Activated CD4-positive, alpha-beta T cell treated with anti-CD3 and anti-CD28 coated beads, Interleukin-2, amount 10 ng/mL, durations not matched to agents 7 days and 5 days (primary cell): ENCODE results near the gene PHKA1. TPM values are rescaled to one million over a fixed set of nuclear protein-coding genes. Genes with fewer than 3 reads are reported as not detected.
A peak's percentile ranks its signal among the peaks of the same experiment; 100 is the strongest.
"Not testable (repeated sequence)": the region's sequence is repeated elsewhere in the genome, so short reads cannot be mapped to it uniquely, and the experiment has no call there.

ENCODE experiments used
- CTCF ChIA-PET: fragments of 350-600 bp; sonication (Branson Sonifier 250); formaldehyde crosslinking; loops from one replicate; lab custom pipeline; 2021; ENCODE audit warnings: antibody characterized with exemption; lab: Charles Lee
- POLR2A ChIA-PET: fragments of 350-600 bp; sonication (Branson Sonifier 250); formaldehyde crosslinking; loops from one replicate; lab custom pipeline; 2021; ENCODE audit warnings: antibody characterized with exemption; lab: Charles Lee
- DNase-seq: peaks from one replicate; pipeline ENCODE4 v3.0.0-alpha.2; 2020
- H3K27ac Mint-ChIP-seq: one replicate; pipeline ENCODE4 v1.8.0; 2021; ENCODE audit warnings: mild to moderate bottlenecking, moderate library complexity, mixed read lengths
- H3K27me3 Mint-ChIP-seq: one replicate; pipeline ENCODE4 v1.8.0; 2021; ENCODE audit warnings: mixed read lengths
- H3K36me3 Mint-ChIP-seq: one replicate; pipeline ENCODE4 v1.8.0; 2021; ENCODE audit warnings: low read depth, mixed read lengths
- H3K4me1 Mint-ChIP-seq: one replicate; pipeline ENCODE4 v1.8.0; 2021; ENCODE audit warnings: mixed read lengths
- H3K4me3 Mint-ChIP-seq: one replicate; pipeline ENCODE4 v1.8.0; 2021; ENCODE audit warnings: mild to moderate bottlenecking, moderate library complexity, mixed read lengths
- H3K9me3 Mint-ChIP-seq: one replicate; pipeline ENCODE4 v1.8.0; 2021; ENCODE audit warnings: mixed read lengths
- total RNA-seq, 2 experiments: library from RNA; stranded (reverse); gene quantifications; one replicate each; pipeline ENCODE4 v1.2.3, GENCODE V29; 2021

PHKA1 gene
- total RNA-seq: under 1 TPM; 0.60 to 0.87 TPM

DNA sequence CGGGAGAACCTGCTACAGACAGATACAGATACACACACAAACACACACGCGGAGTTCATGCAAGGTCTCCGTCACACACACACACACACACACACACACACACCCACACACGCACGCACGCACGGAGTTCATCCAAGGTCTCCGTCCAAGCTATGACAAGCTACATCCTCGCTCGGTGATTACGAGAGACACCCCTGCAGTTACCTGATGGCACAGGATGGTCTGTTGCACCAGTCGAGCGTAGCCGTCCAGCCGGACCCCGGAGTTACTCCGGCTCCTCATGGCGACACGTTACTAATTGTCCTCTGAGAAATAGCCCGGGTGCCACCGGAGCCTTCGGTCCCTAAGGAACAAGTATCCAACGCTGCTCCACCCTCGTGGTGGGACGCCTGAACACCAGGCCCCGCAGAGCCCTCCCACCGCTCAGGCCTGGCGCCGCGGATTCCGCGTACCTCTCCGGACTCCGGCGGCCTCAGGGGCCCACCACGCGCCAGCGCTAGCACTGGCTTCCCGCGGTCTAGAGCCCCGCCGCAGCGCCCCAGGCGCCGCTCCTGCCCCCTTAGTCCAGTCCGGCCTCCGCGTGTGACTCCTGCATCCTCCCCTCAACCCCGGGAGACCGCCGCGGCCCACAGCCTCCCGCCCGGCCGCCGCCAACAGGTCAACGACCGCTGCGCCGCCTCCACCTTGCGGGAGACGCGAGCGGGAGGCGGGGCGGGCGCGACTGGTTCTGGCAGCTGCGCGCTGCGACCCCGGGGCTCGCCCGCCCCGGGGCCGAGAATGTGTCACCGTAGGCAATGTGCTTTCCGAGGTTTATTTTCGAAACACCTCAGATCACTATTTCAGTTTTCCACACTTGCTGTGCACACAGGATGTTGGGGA lies at the start of gene PHKA1:
Gene PHKA1 (minus strand): TSS at position 708 of the 879 bp plus-strand sequence. CDS start 426 bp downstream, at position 282.
- peak within 1 kb of the TSS; percentile 66 for H3K4me3 Mint-ChIP-seq
- H3K27me3 Mint-ChIP-seq, CTCF ChIA-PET, H3K9me3 Mint-ChIP-seq, POLR2A ChIA-PET, H3K36me3 Mint-ChIP-seq: not testable (repeated sequence)
- H3K27ac Mint-ChIP-seq: peak within 1 kb of the TSS; percentile 13
- peak; percentile 31 for DNase-seq
- H3K4me1 Mint-ChIP-seq: peaks cover 17% of the 10 kb centered on the region

DNA sequence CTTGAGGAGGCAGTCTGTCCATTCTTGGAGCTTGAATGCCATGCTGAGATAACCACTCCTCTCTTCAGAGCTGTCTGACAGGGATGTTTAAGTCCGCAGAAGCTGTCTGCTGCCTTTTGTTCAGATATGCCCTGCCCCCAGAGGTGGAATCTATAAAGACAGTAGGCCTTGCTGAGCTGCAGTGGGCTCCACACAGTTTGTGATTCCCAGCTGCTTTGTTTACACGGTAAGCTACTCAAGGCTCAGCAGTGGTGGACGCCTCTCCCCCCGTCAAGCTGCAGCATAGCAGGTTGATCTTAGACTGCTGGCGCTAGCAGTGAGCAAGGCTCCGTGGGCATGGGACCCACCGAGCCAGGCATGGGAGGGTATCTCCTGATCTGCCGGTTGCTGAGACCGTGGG lies 46.3 kb upstream of the PHKA1 start:
- H3K9me3 Mint-ChIP-seq, CTCF ChIA-PET, H3K4me1 Mint-ChIP-seq, DNase-seq, H3K4me3 Mint-ChIP-seq, H3K36me3 Mint-ChIP-seq, POLR2A ChIA-PET, H3K27me3 Mint-ChIP-seq, H3K27ac Mint-ChIP-seq: not testable (repeated sequence)

DNA sequence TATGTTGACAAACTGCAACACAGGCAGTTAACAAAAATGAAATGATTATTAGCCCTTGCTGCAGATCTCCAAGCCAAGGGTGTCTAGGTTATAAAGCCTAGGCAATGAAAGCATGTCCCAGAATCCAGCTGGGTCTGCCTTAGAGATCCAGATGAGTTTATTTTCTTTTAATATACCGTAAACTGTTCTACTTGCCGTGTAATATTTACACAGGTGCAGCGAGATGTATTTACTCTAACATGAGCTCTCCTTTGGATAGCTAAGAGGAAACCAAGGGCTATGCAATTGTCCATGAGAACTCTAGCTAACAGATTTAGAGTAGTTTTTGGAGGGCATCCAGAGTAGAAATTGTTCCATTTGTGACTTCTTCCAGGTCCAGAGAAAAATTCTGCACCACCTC lies 34.4 kb upstream of the PHKA1 start:
- H3K36me3 Mint-ChIP-seq, H3K9me3 Mint-ChIP-seq, H3K27me3 Mint-ChIP-seq, CTCF ChIA-PET, DNase-seq, H3K4me1 Mint-ChIP-seq, POLR2A ChIA-PET, H3K27ac Mint-ChIP-seq, H3K4me3 Mint-ChIP-seq: not testable (repeated sequence)

DNA sequence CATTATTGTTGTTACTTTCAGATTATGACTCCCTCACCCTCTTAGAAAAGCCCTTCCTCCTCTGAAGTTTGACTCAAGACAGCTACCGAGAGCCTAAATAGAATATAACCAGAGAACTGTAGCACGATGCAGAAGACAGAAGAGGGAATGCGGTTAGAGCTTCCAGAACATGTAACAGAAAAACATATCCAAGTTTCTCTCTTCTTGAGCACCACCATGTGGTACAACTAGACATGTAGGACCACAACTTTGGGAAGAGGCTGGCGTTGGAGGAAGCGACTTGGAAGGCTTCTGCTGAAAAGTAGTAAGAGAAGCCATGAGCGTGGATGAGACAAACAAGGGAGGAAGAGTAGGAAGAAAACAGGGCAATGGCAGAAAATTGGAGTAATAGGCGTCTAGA lies 31.4 kb upstream of the PHKA1 start:
- CTCF ChIA-PET, H3K27ac Mint-ChIP-seq, DNase-seq, H3K4me1 Mint-ChIP-seq, H3K9me3 Mint-ChIP-seq, POLR2A ChIA-PET, H3K4me3 Mint-ChIP-seq, H3K27me3 Mint-ChIP-seq, H3K36me3 Mint-ChIP-seq: not testable (repeated sequence)

DNA sequence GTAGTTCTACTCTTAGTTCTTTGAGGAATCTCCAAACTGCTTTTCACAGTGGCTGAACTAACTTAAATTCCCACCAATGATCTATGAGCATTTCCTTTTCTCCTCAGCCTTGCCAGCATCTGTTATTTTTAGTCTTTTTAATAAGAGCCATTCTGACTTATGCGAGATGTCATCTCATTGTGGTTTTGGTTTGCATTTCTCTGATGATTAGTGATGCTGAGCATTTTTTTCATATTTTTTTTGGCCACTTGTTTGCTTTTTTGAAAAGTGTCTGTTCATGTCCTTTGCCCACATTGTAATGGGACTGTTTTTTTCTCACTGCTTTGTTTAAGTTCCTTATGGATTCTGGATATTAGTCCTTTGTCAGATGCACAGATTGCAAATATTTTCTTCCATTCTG lies 21.5 kb upstream of the PHKA1 start:
- ChIA-PET CTCF (no interaction called here), POLR2A (no interaction called here)
- no peak for DNase-seq
- no peaks in the 10 kb centered on the region for H3K4me1 Mint-ChIP-seq
- peaks cover 21% of the 10 kb centered on the region for H3K27me3 Mint-ChIP-seq
- no peak overlapping the region for H3K4me3 Mint-ChIP-seq
- H3K9me3 Mint-ChIP-seq: no peaks in the 10 kb centered on the region
- no peak overlapping the region for H3K27ac Mint-ChIP-seq
- no peaks in the 10 kb centered on the region for H3K36me3 Mint-ChIP-seq

DNA sequence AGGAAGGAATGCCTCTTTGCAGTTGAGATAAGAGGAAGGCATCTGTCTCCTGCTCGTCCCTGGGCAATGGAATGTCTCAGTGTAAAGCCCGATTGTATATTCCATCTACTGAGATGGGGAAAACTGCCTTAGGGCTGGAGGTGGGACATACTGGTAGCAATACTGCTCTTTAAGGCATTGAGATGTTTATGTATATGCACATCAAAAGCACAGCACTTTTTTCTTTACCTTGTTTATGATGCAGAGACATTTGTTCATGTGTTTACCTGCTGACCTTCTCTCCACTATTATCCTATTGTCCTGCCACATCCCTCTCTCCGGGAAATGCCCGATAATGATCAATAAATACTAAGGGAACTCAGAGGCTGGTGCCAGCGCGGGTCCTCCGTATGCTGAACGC lies 19.5 kb upstream of the PHKA1 start:
- CTCF ChIA-PET, H3K9me3 Mint-ChIP-seq, POLR2A ChIA-PET, H3K4me1 Mint-ChIP-seq, H3K27ac Mint-ChIP-seq, H3K36me3 Mint-ChIP-seq, DNase-seq, H3K4me3 Mint-ChIP-seq: not testable (repeated sequence)
- peaks cover 21% of the 10 kb centered on the region for H3K27me3 Mint-ChIP-seq

DNA sequence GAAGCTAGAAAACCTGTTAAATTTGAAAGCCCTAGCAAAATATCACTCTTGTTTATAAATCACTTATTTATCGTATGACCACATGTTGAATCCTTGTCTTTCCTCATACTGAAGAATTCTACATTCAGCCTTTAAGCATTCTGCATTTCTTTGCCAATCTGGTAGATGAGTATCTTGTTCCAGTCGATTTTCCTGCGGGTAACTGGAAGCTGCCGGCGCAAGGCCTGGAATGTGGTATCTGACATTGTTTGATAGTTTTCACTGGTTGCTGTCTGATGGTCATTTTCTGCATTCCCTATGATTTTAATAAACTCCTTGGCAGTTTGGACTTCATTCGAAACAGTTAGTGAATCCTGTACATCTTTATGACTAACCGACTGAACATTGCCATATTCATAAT lies 13.7 kb upstream of the PHKA1 start:
- no peaks in the 10 kb centered on the region for H3K4me1 Mint-ChIP-seq
- DNase-seq: no peak
- H3K27me3 Mint-ChIP-seq: peaks cover 11% of the 10 kb centered on the region
- no peaks in the 10 kb centered on the region for H3K36me3 Mint-ChIP-seq
- no peaks in the 10 kb centered on the region for H3K9me3 Mint-ChIP-seq
- no peak overlapping the region for H3K27ac Mint-ChIP-seq
- no peak overlapping the region for H3K4me3 Mint-ChIP-seq
- POLR2A ChIA-PET: no interaction called here
- CTCF ChIA-PET: no interaction called here

DNA sequence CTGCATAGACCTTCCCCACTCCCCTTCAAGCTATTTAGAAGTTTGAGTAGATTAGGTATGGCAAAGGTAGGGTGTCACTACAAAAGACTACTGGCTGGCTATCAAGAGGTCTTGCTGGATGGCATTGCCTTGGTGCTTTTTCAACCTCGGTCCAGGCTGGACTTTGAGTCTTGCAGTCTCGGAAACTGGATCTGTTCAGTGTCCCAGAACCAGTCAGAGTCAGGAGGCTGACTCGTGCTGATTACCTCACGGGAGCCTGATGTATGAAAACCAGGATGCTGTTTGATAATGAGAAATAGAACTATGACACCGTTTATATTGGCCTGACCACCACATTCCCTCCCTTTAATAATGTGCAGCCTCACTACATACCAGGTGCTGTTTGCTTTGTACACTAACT lies 2.7 kb upstream of the PHKA1 start:
- Mint-ChIP-seq H3K4me3 (no peak overlapping the region), H3K9me3 (no peaks in the 10 kb centered on the region), H3K4me1 (peaks cover 17% of the 10 kb centered on the region), H3K27ac (no peak overlapping the region), H3K36me3 (no peaks in the 10 kb centered on the region), H3K27me3 (no peaks in the 10 kb centered on the region)
- ChIA-PET POLR2A (no interaction called here), CTCF (no interaction called here)
- DNase-seq: no peak

DNA sequence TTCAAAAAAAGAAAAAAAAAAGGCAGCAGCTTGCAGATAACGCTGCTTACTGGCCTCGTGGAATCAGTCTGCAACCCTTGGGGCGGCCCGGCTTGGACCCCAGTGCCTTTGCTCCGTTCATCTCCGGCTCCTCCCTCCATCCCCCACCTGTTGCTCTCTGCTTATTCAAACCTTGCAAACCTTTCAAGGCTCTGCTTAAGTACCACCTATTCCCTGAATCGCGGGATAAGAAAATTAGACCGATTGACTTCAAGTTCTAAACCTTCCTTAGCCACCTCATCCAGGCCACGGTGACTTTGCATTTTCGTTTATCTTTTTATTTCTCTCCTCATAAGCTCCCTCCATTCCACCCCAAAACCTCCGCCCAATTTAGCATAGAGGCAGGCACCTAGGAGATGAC lies 1.4 kb upstream of the PHKA1 start:
- Mint-ChIP-seq H3K27me3 (no peaks in the 10 kb centered on the region), H3K9me3 (no peaks in the 10 kb centered on the region), H3K36me3 (no peaks in the 10 kb centered on the region), H3K27ac (no peak overlapping the region), H3K4me1 (peaks cover 17% of the 10 kb centered on the region), H3K4me3 (peak overlapping the region; percentile 18)
- DNase-seq: no peak
- POLR2A ChIA-PET: no interaction called here
- CTCF ChIA-PET: no interaction called here

DNA sequence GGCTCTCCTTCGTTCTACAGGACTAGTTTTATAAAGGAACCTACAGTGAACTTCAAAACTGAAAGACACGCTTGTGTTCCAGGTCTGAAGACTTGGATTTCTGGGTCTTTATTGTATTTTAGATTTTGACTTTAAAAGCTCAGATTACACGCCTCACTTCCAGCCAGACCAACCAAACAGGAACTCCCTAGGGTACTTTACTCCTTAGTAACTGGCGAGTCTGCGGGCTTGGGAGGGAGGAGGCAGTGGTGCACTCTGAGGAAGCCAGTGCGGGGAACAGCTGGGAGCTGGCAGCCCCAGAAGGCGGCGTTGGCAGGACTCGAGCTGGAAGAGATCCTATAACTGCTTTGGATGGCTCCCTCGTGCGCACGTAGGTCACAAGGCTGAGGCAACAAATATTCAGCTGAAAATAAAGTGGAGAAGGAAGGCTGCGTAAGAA lies 391 bp upstream of the PHKA1 start:
- Mint-ChIP-seq H3K4me1 (peaks cover 17% of the 10 kb centered on the region), H3K9me3 (no peaks in the 10 kb centered on the region), H3K27ac (no peak overlapping the region), H3K4me3 (peak overlapping the region; percentile 61), H3K36me3 (no peaks in the 10 kb centered on the region), H3K27me3 (no peaks in the 10 kb centered on the region)
- POLR2A ChIA-PET: no interaction called here
- no peak for DNase-seq
- CTCF ChIA-PET: no interaction called here

DNA sequence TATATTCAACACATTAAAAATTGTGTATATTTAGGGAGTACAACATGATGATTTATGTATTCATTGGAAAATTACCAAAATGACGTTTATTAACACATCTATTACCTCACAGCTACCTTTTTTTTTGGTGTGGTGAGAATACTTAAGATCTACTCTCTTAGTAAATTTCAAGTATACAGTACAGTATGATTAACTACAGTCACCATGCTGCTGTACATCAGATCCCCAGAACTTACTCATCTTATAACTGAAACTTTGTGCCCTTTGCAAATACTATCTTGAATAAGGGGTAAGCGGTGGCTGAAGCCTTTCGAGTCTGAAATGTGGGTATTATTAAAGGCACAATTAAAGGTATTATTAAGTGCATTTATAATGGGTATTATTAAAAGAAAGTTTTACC lies 976 bp downstream of the PHKA1 start:
- ChIA-PET CTCF (no interaction called here), POLR2A (no interaction called here)
- no peaks in the 10 kb centered on the region for H3K27me3 Mint-ChIP-seq
- peak overlapping the region; percentile 13 for H3K27ac Mint-ChIP-seq
- H3K4me1 Mint-ChIP-seq: peaks cover 17% of the 10 kb centered on the region
- peak overlapping the region; percentile 66 for H3K4me3 Mint-ChIP-seq
- no peak for DNase-seq
- H3K36me3 Mint-ChIP-seq: no peaks in the 10 kb centered on the region
- no peaks in the 10 kb centered on the region for H3K9me3 Mint-ChIP-seq

DNA sequence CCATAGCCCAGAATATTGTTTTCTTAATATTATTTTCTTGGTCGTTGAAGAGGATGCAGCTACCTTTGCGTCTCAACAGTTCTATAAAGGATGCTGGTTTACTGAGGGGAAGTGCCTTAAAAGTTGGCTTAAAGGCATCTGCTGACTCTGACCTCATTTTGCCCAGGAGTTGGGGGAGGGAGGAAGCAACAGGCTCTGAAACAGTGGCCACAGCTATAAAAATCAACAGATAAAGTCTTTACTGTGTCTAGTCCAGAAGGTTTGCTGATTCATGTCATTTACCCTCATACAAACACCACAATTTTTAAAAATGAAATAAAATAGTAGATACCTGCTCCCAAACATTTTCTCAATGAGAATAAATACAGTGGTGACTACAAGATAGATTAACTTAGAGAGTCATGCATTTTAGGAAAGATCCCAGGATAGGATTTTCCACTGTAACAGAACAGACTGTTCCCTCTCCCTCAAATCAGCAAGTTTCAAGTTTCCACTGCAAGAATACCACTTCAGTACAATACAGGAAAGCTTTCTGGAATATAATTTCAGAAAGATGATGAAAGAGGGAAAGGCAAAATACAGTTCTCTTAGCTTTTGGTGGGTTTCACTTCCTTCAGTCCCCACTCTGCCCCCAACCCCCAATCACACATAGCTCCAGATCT lies 1.9 kb downstream of the PHKA1 start:
- no peak for DNase-seq
- Mint-ChIP-seq H3K4me1 (peaks cover 17% of the 10 kb centered on the region), H3K9me3 (no peaks in the 10 kb centered on the region), H3K27me3 (no peaks in the 10 kb centered on the region), H3K27ac (no peak overlapping the region), H3K36me3 (no peaks in the 10 kb centered on the region), H3K4me3 (no peak overlapping the region)
- POLR2A ChIA-PET: no interaction called here
- CTCF ChIA-PET: no interaction called here

DNA sequence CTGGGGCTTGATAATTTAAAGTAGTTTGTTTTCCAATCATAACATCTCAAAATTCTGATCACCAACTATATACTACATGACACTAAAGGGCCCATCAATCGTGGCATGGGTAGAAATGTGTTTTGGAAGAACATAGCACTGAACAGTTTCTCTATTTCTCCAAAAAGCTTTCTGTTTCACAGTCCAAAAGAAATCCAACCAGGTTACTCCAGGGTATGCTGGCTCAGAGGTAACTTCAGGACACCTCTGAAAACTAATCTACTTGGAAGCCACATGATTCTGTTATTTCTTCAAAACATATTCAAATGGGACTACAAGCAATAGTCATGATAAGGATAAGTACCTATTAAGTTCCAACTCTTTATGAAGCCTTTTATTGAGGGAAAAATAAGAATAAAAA lies 8.3 kb downstream of the PHKA1 start:
- Mint-ChIP-seq H3K27ac (no peak overlapping the region), H3K4me1 (no peaks in the 10 kb centered on the region), H3K36me3 (no peaks in the 10 kb centered on the region), H3K9me3 (no peaks in the 10 kb centered on the region), H3K27me3 (no peaks in the 10 kb centered on the region), H3K4me3 (no peak overlapping the region)
- ChIA-PET CTCF (interaction anchor here (0.6 kb wide), 1 partner anchor 20 kb away, joined by 3 read pairs; no protein-coding TSS in a partner anchor), POLR2A (no interaction called here)
- no peak for DNase-seq
